SK-N-DZ (cell line): ENCODE data around the gene SCO1.
"Not testable (repeated sequence)": the region's sequence is repeated elsewhere in the genome, so short reads cannot be mapped to it uniquely, and the experiment has no call there.

Experiments used
- DNase-seq: peaks from one replicate; pipeline ENCODE4 v3.0.0-alpha.2; 2015; ENCODE audit warnings: low spot score

The SCO1 gene

DNA sequence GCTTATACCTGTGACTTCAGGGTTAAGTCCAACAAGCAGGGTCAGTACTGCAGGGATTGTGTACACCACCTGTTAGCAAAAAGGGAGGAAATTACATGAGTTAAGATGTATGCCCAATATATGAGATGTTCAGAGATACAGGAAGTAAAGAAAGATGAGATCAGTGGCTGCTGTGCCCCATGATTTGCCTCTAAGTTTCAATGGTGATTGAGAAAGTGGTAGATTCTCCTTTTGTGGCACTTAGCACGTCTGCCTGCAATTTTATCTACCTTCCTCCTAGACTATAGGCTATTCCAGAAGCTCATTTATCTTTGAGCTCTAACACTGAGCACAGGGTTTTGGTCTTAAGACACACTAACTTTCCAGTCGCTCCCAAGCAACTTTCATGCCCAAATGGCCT, 28.9 kb upstream of the SCO1 start:
- DNase-seq: no peak

- DNase-seq: no peak
These were observed 27.9 kb upstream of the SCO1 start for GRCh38 chr17:10725262-10725661.

- DNase-seq: no peak
These were observed 27.3 kb upstream of the SCO1 start for GRCh38 chr17:10724546-10725195.

DNA sequence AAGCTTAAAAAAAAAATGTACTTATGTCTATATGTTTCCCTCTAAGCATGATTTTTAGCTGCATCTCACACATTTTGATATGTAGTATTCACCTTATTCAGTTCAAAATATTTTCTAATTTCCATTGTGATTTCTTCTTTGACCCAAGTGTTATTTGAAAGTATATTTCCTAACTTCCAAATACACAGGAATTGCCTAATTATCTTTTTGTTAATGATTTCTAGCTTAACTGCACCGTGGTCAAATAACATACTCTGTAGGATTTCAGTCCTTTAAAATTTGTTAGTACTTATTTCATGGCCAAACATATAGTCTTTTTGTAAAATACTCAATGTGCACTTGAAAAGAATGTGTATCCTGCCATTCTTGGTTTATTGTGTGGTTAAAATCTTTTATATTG, 21.2 kb upstream of the SCO1 start:
- DNase-seq: no peak

GRCh38 chr17:10716218-10716617, 18.9 kb upstream of the SCO1 start:
- DNase-seq: no peak

- no peak for DNase-seq
These were observed 16.0 kb upstream of the SCO1 start for GRCh38 chr17:10713318-10713717.

DNA sequence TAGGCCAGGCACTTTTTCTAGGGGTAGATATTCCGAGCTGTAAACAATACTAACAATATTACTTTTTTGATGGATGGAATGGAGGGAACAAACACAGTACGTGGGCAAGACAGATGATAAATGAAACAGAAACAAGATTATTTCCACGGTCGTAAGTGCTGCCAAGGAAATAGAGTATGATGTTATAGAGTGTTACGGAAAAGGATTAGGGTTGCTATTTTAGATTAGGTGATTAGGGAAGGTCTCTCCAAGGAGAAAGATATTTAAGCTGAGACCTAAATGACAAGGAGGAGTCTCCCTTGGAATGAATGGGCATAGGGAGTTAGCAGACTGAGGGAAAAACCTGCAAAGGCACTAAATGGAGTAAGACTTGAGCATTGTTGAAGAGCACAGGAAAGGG, 8.4 kb upstream of the SCO1 start:
- DNase-seq: no peak

DNA sequence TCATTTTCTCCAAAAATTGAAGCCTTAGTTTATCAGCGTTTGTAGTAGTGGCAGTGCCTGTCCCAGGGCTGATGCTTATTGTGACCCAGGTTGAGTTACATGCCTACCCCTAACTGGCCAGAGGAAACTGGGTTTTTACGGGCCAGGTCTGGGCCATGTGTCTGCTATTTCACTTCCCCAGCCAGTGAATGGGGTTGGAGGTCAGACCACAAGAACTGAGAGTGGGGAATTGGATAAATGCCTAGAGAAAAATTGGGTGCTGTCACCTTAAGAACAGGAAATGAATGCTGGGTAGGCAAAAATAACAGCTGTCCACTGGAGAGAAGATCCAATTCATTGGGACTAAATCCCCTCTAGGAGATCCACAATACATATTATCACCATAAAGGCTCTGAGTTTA, 5.2 kb upstream of the SCO1 start:
- DNase-seq: no peak

DNA sequence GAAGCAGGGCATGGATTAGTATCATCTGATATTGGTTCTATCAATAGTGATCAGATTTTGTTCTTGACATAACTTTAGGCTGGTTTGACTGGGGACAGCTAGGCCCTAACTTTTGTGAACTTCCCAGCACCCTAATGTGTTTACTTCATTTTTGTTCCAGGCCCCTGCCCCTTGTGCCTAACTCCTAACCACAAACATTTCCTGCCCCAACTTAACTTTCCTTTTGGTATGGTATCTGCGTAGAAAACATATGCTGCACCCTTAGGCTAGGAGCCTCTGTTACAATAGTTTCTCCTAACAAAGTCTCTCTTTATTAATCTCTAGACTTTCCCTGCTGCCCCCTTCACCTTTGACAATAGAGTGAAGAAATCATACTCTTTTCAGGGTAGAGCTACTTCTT, 2.5 kb upstream of the SCO1 start:
- DNase-seq: no peak

DNA sequence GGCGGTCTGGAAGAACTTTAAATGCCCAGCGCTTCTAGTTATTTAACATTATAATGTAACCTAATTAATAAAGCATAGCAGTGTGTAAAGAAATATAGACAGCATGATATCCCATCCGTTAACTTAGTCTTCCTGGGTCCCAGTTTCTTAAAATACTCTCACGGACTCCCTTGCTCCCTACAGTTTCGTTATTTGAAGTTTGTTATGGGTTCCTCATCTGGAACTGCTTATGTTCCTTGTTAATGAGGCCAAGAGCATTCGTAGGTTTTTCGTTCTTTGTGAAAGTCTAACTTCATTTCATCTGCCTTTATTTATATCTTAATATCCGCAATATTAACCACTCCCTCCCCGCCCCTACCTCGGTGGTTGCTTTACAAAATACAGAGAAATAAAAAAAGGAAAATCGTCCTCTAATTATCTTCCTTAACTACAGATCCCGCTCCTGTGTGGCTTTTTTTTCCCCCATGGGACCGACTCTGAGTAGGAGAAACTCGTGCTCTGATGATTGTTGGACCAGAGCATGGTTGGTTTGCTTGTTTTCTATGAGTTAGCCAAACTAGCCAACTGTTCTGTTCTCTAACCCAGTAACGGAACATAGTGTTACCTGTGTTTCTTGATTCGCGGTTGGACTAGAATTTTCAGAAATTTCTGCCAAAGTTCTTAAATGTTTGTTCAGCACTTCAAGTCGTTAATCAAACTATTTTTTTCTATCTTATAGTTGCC, 924 bp upstream of the SCO1 start:
- peak; percentile 5 for DNase-seq

- DNase-seq: not testable (repeated sequence)
These were observed 1.4 kb downstream of the SCO1 start for GRCh38 chr17:10695875-10696407.

- DNase-seq: no peak
These were observed 9.8 kb downstream of the SCO1 start for GRCh38 chr17:10687499-10687898.

- DNase-seq: peak; percentile 15
These were observed 13.5 kb downstream of the SCO1 start for GRCh38 chr17:10683853-10684252.

- DNase-seq: no peak
These were observed 15.4 kb downstream of the SCO1 start for GRCh38 chr17:10681866-10682446.

- no peak for DNase-seq
These were observed 22.6 kb downstream of the SCO1 start for GRCh38 chr17:10674704-10675103.

DNA sequence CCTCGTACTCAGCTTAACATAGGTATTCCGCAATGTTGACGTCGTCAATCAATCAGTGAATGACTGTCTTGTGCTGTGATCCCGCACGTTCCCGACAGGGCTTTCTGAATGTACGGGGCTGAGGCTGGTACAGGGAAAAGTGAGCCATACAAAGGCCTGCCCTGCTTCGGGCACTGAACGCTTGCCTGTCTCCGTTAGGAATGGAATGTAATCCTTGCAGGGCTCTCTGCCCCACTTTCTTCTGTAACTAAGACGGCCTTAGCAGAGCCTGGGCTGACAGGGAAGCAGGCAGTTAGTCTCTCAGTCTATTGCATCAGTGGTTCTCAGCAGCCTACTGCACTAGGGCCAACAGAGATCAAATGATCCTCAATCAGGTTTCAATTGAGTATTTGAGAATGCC, 24.0 kb downstream of the SCO1 start:
- no peak for DNase-seq

DNA sequence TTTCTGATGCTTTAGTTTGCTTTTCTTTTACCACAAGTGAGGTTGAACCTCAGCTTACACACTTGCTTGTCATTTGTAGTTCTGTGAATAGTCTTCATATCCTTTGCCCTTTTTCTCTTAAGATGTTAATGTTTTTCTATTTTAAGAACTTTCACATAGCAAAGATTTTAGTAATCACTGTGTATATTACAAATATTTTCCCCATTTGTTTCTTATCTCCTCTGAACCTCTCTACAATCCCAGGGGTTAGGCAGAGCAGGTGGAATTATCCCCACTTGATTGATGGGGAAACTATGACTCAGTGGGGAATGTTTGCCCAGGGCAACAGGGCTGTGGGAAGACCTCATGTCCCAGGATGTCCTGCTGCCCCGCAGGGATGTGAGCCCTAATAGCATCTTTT, 28.6 kb downstream of the SCO1 start:
- no peak for DNase-seq

DNA sequence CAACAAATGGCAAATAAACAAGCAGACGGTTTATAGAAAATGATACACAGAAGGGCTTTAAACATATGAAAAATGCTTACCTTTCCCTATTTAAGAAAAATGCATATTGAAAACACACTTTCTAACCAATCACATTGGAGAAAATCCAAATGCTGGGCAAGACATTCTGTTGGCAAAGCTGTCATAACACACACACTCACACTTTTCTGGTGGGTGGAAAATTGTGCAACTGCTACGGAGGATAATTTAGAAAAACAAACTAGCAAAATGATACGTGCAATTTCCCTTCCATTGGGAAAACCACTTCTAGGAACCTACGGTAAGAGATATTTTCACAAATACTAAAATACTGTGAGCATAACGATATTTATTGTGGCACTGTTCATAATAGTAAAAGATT, 30.4 kb downstream of the SCO1 start:
- no peak for DNase-seq

DNA sequence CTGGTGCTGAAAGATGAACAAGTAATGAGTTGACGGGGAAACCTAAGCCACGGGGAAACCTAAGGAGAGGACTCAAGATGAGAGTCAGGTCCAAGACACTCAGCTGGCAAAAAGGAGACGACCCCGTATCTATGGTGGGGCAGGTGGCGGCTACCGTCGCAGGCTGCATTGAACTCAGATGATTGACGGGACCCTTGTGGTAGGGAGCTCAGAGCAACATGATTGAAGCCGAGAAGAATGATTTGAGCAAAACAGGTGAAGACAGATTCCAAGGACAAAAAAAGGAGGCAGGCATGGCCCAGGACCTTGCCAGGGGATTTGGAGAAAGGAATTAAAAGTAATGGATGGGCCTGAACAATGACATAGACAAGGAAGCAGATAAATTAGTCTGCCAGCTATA, 32.8 kb downstream of the SCO1 start:
- no peak for DNase-seq

DNA sequence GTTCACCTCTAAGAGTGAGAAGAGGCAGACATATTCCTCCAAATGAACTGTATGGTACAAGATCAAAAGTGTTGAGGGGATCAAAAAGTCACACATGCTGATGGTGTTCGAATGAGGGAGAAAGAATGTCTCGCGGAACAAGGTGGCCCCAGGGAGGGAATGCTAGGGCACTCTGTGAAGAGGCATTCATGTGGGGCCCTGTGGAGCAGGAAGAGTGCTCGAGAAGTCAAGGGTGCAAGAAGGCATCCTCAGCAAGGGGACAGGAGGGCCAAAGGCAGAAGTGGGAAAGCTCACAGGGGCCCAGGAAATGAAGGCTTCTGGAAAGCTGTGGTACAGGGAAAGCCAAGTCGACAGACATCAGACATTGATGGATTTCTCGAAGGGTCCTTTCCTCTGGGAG, 34.1 kb downstream of the SCO1 start:
- DNase-seq: no peak

- DNase-seq: no peak
These were observed 35.9 kb downstream of the SCO1 start for GRCh38 chr17:10661437-10661836.

DNA sequence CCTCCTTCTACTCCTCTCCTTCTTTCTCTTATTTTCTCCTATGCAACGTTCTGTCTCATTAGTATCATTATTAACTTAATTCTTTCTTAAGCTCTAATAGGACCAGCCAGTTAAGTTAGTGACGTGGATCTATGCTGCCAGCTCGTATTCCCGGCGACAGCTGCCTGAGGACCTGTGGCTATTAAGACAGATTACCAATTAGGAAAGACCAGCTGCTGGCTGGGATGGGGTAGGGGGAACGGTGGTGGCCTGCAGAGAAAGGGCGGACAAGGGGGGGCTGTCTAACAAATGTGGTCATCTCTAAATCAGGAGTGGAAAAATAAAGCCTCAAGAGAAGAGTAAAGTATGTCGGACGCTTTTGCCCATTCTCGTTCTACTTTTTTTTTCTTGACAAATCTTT, 39.5 kb downstream of the SCO1 start:
- peak; percentile 27 for DNase-seq

GRCh38 chr17:10657148-10657547, 40.2 kb downstream of the SCO1 start, which contains the start of gene MYH3:
MYH3 (minus strand) TSS chr17:10657309; CDS start chr17:10655064, 2,245 bp downstream.
- no peak for DNase-seq
